K562 (cell line): Measurements from ENCODE around the gene ZSWIM6. TPM values are rescaled to one million over a fixed set of nuclear protein-coding genes. Genes with fewer than 3 reads are reported as not detected.

Source experiments
- ATAC-seq: fragments of 200-7000 bp; cut with Tn5 transposase; 3 replicates; pipeline ENCODE4 v1.9.1; 2020; ENCODE audit warnings: moderate library complexity
- BruUV-seq: library from RNA; stranded (reverse); fragments of 400-500 nt; replicated peaks from 2 replicates; lab custom pipeline; 2021; lab: Mats Ljungman, UMichigan
- CTCF ChIA-PET: fragments of 300-600 bp; formaldehyde crosslinking; extraction: SDS; loops from one replicate; lab custom pipeline; 2021; ENCODE audit warnings: low intra/inter-chr PET ratio; lab: Yijun Ruan, JAX
- POLR2A ChIA-PET: fragments of 300-600, 350-650 bp; sonication (Branson Sonifier 250); formaldehyde crosslinking; extraction: SDS; loops from one replicate; lab custom pipeline; 2021; ENCODE audit warnings: antibody characterized with exemption, inconsistent platforms; lab: Yijun Ruan, JAX
- DNase-seq, 4 experiments: peaks; one replicate each; pipeline versions ENCODE4 v3.0.0 to v3.0.0-alpha.2; 2011 to 2018; ENCODE audit warnings: low spot score in 3 of 4, mixed read lengths in 3 of 4; ENCODE audit errors: extremely low read depth in 1 of 4
- FAIRE-seq: peaks from 2 replicates; lab custom pipeline; 2011; peaks lifted over from hg19 to GRCh38; lab: Jason Lieb, UNC
- H2AFZ ChIP-seq: 2 replicates; pipeline ENCODE4 v1.6.0; 2011; ENCODE audit warnings: low read depth, low read length, control low read depth, inconsistent platforms
- H3K27ac ChIP-seq: fragments of 200-600 bp; 3 replicates; pipeline ENCODE4 v1.8.0; 2011; ENCODE audit warnings: low read depth, mild to moderate bottlenecking, control low read depth, inconsistent platforms, low read length, moderate library complexity, mixed read lengths; ENCODE audit errors: extremely low read depth
- H3K27me3 ChIP-seq, 2 experiments: fragments of 300-600 bp in 1 of 2; 2 replicates in 1 of 2; 3 replicates in 1 of 2; pipeline versions ENCODE4 v1.6.0 to v1.8.0; 2011; ENCODE audit warnings: inconsistent platforms in 2 of 2, low read length in 2 of 2, mild to moderate bottlenecking in 1 of 2, mixed read lengths in 1 of 2, moderate library complexity in 1 of 2; ENCODE audit not compliant: control insufficient read depth in 2 of 2, insufficient read depth in 2 of 2
- H3K36me3 ChIP-seq: fragments of 300-600 bp; 3 replicates; pipeline ENCODE4 v1.8.0; 2011; ENCODE audit warnings: mild to moderate bottlenecking, low read length, inconsistent platforms; ENCODE audit not compliant: control insufficient read depth, insufficient read depth
- H3K4me1 ChIP-seq, 2 experiments: fragments of 200-600 bp in 1 of 2; replicated peaks in 1 of 2; 2 replicates in 1 of 2; 3 replicates in 1 of 2; pipeline versions ENCODE4 v1.5.1 to v1.8.0; 2011; ENCODE audit warnings: inconsistent platforms in 2 of 2, low read length in 2 of 2, mild to moderate bottlenecking in 1 of 2, mixed read lengths in 1 of 2, moderate library complexity in 1 of 2; ENCODE audit not compliant: control insufficient read depth in 2 of 2, insufficient read depth in 2 of 2
- H3K4me2 ChIP-seq: 2 replicates; pipeline ENCODE4 v1.6.1; 2011; ENCODE audit warnings: low read length, control low read depth, inconsistent platforms, mixed read lengths; ENCODE audit not compliant: insufficient read depth
- H3K4me3 ChIP-seq: fragments of 200-600 bp; sonication (generic), shearing (Covaris generic); 2 replicates; pipeline ENCODE4 v1.5.1; 2016; ENCODE audit warnings: control low read depth, inconsistent platforms
- H3K79me2 ChIP-seq: fragments of 200-600 bp; 3 replicates; pipeline ENCODE4 v1.8.0; 2011; ENCODE audit warnings: low read length, inconsistent platforms; ENCODE audit not compliant: control insufficient read depth, insufficient read depth
- H3K9ac ChIP-seq, 2 experiments: 2 replicates each; pipeline versions ENCODE4 v1.6.0 to v1.6.1; 2011; ENCODE audit warnings: low read depth in 2 of 2, low read length in 2 of 2, control low read depth in 1 of 2, inconsistent platforms in 1 of 2, mild to moderate bottlenecking in 1 of 2, mixed read lengths in 1 of 2; ENCODE audit not compliant: insufficient read depth in 1 of 2
- H3K9me1 ChIP-seq: one replicate; pipeline ENCODE4 v1.6.0; 2011; ENCODE audit warnings: inconsistent platforms, mild to moderate bottlenecking, low read length, moderate library complexity; ENCODE audit not compliant: control insufficient read depth, insufficient read depth
- H3K9me3 ChIP-seq: replicated peaks from 2 replicates; pipeline ENCODE4 v1.5.1; 2011; ENCODE audit warnings: low read depth, low read length, inconsistent platforms; ENCODE audit not compliant: control insufficient read depth, insufficient read depth
- H4K20me1 ChIP-seq: replicated peaks from 2 replicates; pipeline ENCODE4 v1.6.1; 2011; ENCODE audit warnings: low read length, inconsistent platforms, mixed read lengths; ENCODE audit not compliant: control insufficient read depth, insufficient read depth
- CHD4 ChIP-seq: fragments of 200-600 bp; sonication (generic); IDR thresholded peaks from 3 replicates; pipeline ENCODE4 v1.6.1; 2012; ENCODE audit warnings: low read depth, mild to moderate bottlenecking, mixed read lengths, low read length, inconsistent platforms; ENCODE audit not compliant: insufficient read depth, insufficient replicate concordance, poor library complexity, severe bottlenecking
- FOXA3 ChIP-seq, 2 experiments: fragments of 450-650 bp in 1 of 2; sonication (generic) in 1 of 2; formaldehyde crosslinking; IDR thresholded peaks in 1 of 2; conservative IDR thresholded peaks in 1 of 2; 2 replicates each; pipeline versions ENCODE4 v1.4.0 to v1.8.0; 2020 to 2022; ENCODE audit warnings: mild to moderate bottlenecking in 2 of 2, missing genetic modification reagents in 1 of 2
- HNRNPH1 ChIP-seq: fragments of 200-400 bp; formaldehyde crosslinking; optimal IDR thresholded peaks from 2 replicates; pipeline ENCODE3; 2017; ENCODE audit warnings: low read depth, mild to moderate bottlenecking, low read length, moderate library complexity
- LARP7 ChIP-seq: fragments of 450-650 bp; IDR thresholded peaks from 2 replicates; pipeline ENCODE4 v1.6.1; 2016
- POLR2AphosphoS2 ChIP-seq: IDR thresholded peaks from 2 replicates; pipeline ENCODE4 v1.6.1; 2012; ENCODE audit warnings: low read length, improper control_type of control experiment
- XRCC4 ChIP-seq: IDR thresholded peaks from one replicate; pipeline ENCODE4 v1.6.1; 2011; ENCODE audit not compliant: insufficient read depth, insufficient read length; ENCODE audit errors: extremely low read depth
- ZNF263 ChIP-seq: sonication (generic); formaldehyde crosslinking; IDR thresholded peaks from 2 replicates; pipeline ENCODE4 v1.8.0; 2022; ENCODE audit warnings: mild to moderate bottlenecking, missing genetic modification reagents, borderline replicate concordance
- ZNF778 ChIP-seq: fragments of 450-650 bp; formaldehyde crosslinking; IDR thresholded peaks from 2 replicates; pipeline ENCODE4 v1.4.0; 2020; ENCODE audit warnings: mild to moderate bottlenecking, moderate library complexity
- whole genome bisulfite sequencing: fragments of 100-300 bp; shearing (Covaris generic); methylation state at CpG from one replicate; pipeline ENCODE4 v1.1.6; 2016; ENCODE audit warnings: low coverage, mixed read lengths; ENCODE audit not compliant: insufficient coverage; ENCODE audit errors: missing lambda C conversion rate; 5-methylcytosine and 5-hydroxymethylcytosine counted together
- in situ Hi-C: fragments of 300-500 bp; cut with MboI; formaldehyde crosslinking; loops from 4 replicates; pipeline ENCODE4 v1.15.0; 2018; ENCODE audit warnings: inconsistent platforms, mixed read lengths
- intact Hi-C: fragments of 100-400 bp; cut with micrococcal nuclease; formaldehyde crosslinking; loops from 2 replicates; pipeline ENCODE4 v1.14.2; 2022
- polyA plus RNA-seq, 8 experiments: library from polyadenylated mRNA; depleted of rRNA in 4 of 8; stranded (reverse) in 5 of 8; unstranded in 3 of 8; fragments of >200 nt; fragmentation: Nextera tagmentation in 2 of 8; fragmentation: Illumina TruSeq in 1 of 8; extraction: Ambion mirVana in 2 of 8; extraction: Trizol in 1 of 8; gene quantifications; 2 replicates each; pipeline versions ENCODE4 v1.2.1 to v1.2.3, GENCODE V29; 2011 to 2014; ENCODE audit warnings: inconsistent platforms in 1 of 8, missing spikeins in 1 of 8
- total RNA-seq, 7 experiments: library from RNA; depleted of rRNA in 6 of 7; stranded (reverse); fragments of >200 nt in 6 of 7; fragmentation: Illumina TruSeq in 2 of 7; extraction: Trizol in 2 of 7; gene quantifications; 2 replicates each; pipeline versions ENCODE4 v1.2.1 to v1.2.3, GENCODE V29; 2011 to 2021; ENCODE audit warnings: low replicate concordance in 1 of 7
- TF ChIP-seq, protein P1 (sequence below): fragments of 200-400 bp; formaldehyde crosslinking; IDR thresholded peaks from 2 replicates; pipeline ENCODE4 v1.6.1; 2017; ENCODE audit warnings: mild to moderate bottlenecking, low read depth, low read length, moderate library complexity
- TF ChIP-seq, protein P2 (sequence below): fragments of 250-450 bp; sonication (Bioruptor Pico); IDR thresholded peaks from 2 replicates; pipeline ENCODE4 v1.8.0; 2022; ENCODE audit warnings: inconsistent platforms, mild to moderate bottlenecking, moderate library complexity, borderline replicate concordance

The ZSWIM6 gene
- total and polyA plus RNA-seq, 9 of the 15 experiments (the other 6 are each of a cell fraction or from before 2014, with no cell fraction given), result 0.81 to 3.2 (median 2.0) TPM

DNA sequence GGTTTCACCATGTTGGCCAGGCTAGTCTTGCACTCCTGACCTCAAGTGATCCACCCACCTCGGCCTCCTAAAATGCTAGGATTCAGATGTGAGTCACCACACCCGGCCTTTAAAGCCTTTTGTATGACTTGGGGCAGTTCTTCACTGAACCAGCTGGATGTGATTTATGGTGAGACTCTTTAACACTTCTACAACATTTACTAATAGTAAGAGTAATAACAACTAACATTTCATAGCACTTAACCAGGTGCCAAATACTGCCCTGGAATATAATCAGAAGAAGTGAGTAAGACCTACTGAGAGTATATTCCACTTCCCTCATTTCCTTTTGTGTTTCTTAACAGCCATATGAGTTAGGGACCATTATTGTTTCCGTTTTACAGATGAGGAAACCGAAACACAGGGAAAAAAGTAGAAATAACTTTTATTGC lies 10.0 kb downstream of the ZSWIM6 start:
- CTCF ChIA-PET, result no interaction called here
- no peaks in the 10 kb centered on the region for H3K4me1 ChIP-seq

More for the DNA sequence above, 10.0 kb downstream of the ZSWIM6 start:
- DNase-seq, result no peak
- Histone ChIP-seq H2AFZ (no peak overlapping the region), H3K9me1 (no peaks in the 10 kb centered on the region)
- ATAC-seq, result no peak
- FAIRE-seq, result no peak
- TF ChIP-seq XRCC4 (no peak), ZNF263 (CRISPR knock-in tag) (no peak), POLR2AphosphoS2 (no peak), LARP7 (no peak), HNRNPH1 (no peak), ZNF778 (CRISPR knock-in tag) (no peak), CHD4 (no peak), FOXA3 (CRISPR knock-in tag; conservative IDR thresholded peaks at IDR 0.05 in 1 of 2, IDR thresholded peaks at IDR 0.05 in 1 of 2) (no peak)
- TF ChIP-seq, protein P1, sequence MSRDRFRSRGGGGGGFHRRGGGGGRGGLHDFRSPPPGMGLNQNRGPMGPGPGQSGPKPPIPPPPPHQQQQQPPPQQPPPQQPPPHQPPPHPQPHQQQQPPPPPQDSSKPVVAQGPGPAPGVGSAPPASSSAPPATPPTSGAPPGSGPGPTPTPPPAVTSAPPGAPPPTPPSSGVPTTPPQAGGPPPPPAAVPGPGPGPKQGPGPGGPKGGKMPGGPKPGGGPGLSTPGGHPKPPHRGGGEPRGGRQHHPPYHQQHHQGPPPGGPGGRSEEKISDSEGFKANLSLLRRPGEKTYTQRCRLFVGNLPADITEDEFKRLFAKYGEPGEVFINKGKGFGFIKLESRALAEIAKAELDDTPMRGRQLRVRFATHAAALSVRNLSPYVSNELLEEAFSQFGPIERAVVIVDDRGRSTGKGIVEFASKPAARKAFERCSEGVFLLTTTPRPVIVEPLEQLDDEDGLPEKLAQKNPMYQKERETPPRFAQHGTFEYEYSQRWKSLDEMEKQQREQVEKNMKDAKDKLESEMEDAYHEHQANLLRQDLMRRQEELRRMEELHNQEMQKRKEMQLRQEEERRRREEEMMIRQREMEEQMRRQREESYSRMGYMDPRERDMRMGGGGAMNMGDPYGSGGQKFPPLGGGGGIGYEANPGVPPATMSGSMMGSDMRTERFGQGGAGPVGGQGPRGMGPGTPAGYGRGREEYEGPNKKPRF, result no peak
- TF ChIP-seq, protein P2, sequence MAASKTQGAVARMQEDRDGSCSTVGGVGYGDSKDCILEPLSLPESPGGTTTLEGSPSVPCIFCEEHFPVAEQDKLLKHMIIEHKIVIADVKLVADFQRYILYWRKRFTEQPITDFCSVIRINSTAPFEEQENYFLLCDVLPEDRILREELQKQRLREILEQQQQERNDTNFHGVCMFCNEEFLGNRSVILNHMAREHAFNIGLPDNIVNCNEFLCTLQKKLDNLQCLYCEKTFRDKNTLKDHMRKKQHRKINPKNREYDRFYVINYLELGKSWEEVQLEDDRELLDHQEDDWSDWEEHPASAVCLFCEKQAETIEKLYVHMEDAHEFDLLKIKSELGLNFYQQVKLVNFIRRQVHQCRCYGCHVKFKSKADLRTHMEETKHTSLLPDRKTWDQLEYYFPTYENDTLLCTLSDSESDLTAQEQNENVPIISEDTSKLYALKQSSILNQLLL (CRISPR knock-in tag), result no peak
- TF ChIP-seq, all 486 proteins: peak for 0
- peaks cover 0 to 6% of the 10 kb centered on the region in 2 experiments; a peak in 1 of 5 replicates for H3K27me3 ChIP-seq
- no TSS peak for BruUV-seq
- H4K20me1 ChIP-seq, result peaks cover 7% of the 10 kb centered on the region; the same call in 1 of the 2 replicates
- 4% methylated on average over 4 of the region's 4 CpGs for WGBS
- no peak overlapping the region for H3K27ac ChIP-seq
- POLR2A ChIA-PET, result no interaction called here
- no peaks in the 10 kb centered on the region for H3K79me2 ChIP-seq
- H3K4me2 ChIP-seq, result no peak overlapping the region
- H3K9me3 ChIP-seq, result no peaks in the 10 kb centered on the region
- in situ Hi-C loops (no loop called here), intact Hi-C loops (no loop called here)
- H3K36me3 ChIP-seq, result no peaks in the 10 kb centered on the region
- H3K9ac ChIP-seq, result no peak overlapping the region
- H3K4me3 ChIP-seq, result no peak overlapping the region
